ENCODE measurements around the gene CYP1A2. TPM values are rescaled to one million over a fixed set of nuclear protein-coding genes. Genes with fewer than 3 reads are reported as not detected.

Gene CYP1A2
- total RNA-seq, 2 experiments from 2014 or later: not detected

GRCh38 chr15:74804935-74805334 lies 56.3 kb downstream of the CYP1A2 start:
- Histone ChIP-seq H3K79me2 (ENCODE audit: insufficient read depth, low read depth, low read length) (no peaks in the 10 kb centered on the region), H3K9me3 (ENCODE audit: low read length) (no peaks in the 10 kb centered on the region), H3K36me3 (ENCODE audit: insufficient read depth, low read length) (peaks cover 59% of the 10 kb centered on the region), H3K9me2 (ENCODE audit: insufficient read depth, low read length) (no peaks in the 10 kb centered on the region), H3K27ac (ENCODE audit: low read depth, low read length, poor library complexity, severe bottlenecking) (no peak overlapping the region), H3K4me2 (ENCODE audit: low read length) (no peak overlapping the region), H2AFZ (ENCODE audit: low read length) (no peak overlapping the region), H3K4me1 (ENCODE audit: insufficient read depth, low read length, poor library complexity, severe bottlenecking) (peaks cover 18% of the 10 kb centered on the region), H3K4me3 (ENCODE audit: low read depth, low read length, poor library complexity, severe bottlenecking) (no peak overlapping the region), H4K20me1 (ENCODE audit: insufficient read depth, low read length) (no peaks in the 10 kb centered on the region)
- no TSS peak for BruUV-seq (replicated peaks)
- POLR2A ChIA-PET: interaction anchor here (0.8 to 1.9 kb wide), 3 partner anchors 24 to 31 kb away, joined by 3 to 5 read pairs (median 3); no protein-coding TSS in a partner anchor
- CTCF ChIA-PET (ENCODE audit: unreplicated experiment): no interaction called here
- no peak for TF ChIP-seq CTCF (conservative IDR thresholded peaks at IDR 0.05; ENCODE audit: low read length)
- TF ChIP-seq EZH2phosphoT487 (IDR thresholded peaks at IDR 0.05; ENCODE audit: borderline replicate concordance, low read depth, low read length): no peak
- no peak for DNase-seq (ENCODE audit: low spot score)
- intact Hi-C loops (cut with micrococcal nuclease; ENCODE audit: unreplicated experiment): no loop called here

Small RNAs within 50 kb of the gene (microRNA-seq; reads per million reads assigned to microRNA genes)
- not detected for gene MIR4513 (ENCODE audit: borderline replicate concordance)

Small RNAs within 50 kb of the gene (small RNA-seq; reads per million reads assigned to genes)
- gene MIR4513: not detected

Other genes with a start within 250 kb of the CYP1A2 start
- gene ARID3B, start 207.6 kb upstream of the CYP1A2 start, total RNA-seq (2014; rRNA removed; shearing (Covaris generic)): 0.80 and 7.5 TPM in 2 replicates
- gene ARID3B, start 207.6 kb upstream of the CYP1A2 start, total RNA-seq (2022): 2.0 and 3.2 TPM in 2 replicates
- gene CLK3, start 133.0 kb upstream of the CYP1A2 start, total RNA-seq (2014; rRNA removed; shearing (Covaris generic)): 85.1 and 86.5 TPM in 2 replicates
- 87.4 and 109 TPM in 2 replicates for gene CLK3, start 133.0 kb upstream of the CYP1A2 start, total RNA-seq (2022)
- gene EDC3, start 52.8 kb upstream of the CYP1A2 start, total RNA-seq (2014; rRNA removed; shearing (Covaris generic)): 13.4 and 15.1 TPM in 2 replicates
- 43.5 and 51.4 TPM in 2 replicates for gene EDC3, start 52.8 kb upstream of the CYP1A2 start, total RNA-seq (2022)
- gene CYP1A1, start 23.3 kb upstream of the CYP1A2 start, total RNA-seq (2014; rRNA removed; shearing (Covaris generic)): not detected in 2 replicates
- 0.22 and 0.29 TPM in 2 replicates for gene CYP1A1, start 23.3 kb upstream of the CYP1A2 start, total RNA-seq (2022)
- gene CSK, start 33.2 kb downstream of the CYP1A2 start, total RNA-seq (2014; rRNA removed; shearing (Covaris generic)): 106 and 112 TPM in 2 replicates
- gene CSK, start 33.2 kb downstream of the CYP1A2 start, total RNA-seq (2022): 318 and 355 TPM in 2 replicates
- gene LMAN1L, start 64.0 kb downstream of the CYP1A2 start, total RNA-seq (2014; rRNA removed; shearing (Covaris generic)): 0.09 TPM in 1 of 2 replicates, not detected in the other
- 0.37 and 0.38 TPM in 2 replicates for gene LMAN1L, start 64.0 kb downstream of the CYP1A2 start, total RNA-seq (2022)
- 0.35 and 0.57 TPM in 2 replicates for gene CPLX3, start 77.8 kb downstream of the CYP1A2 start, total RNA-seq (2014; rRNA removed; shearing (Covaris generic))
- 1.5 and 2.1 TPM in 2 replicates for gene CPLX3, start 77.8 kb downstream of the CYP1A2 start, total RNA-seq (2022)
- 22.2 and 31.7 TPM in 2 replicates for gene ULK3, start 94.3 kb downstream of the CYP1A2 start, total RNA-seq (2014; rRNA removed; shearing (Covaris generic))
- 30.2 and 46.4 TPM in 2 replicates for gene ULK3, start 94.3 kb downstream of the CYP1A2 start, total RNA-seq (2022)
- gene SCAMP2, start 124.5 kb downstream of the CYP1A2 start, total RNA-seq (2014; rRNA removed; shearing (Covaris generic)): 21.3 and 24.6 TPM in 2 replicates
- 50.7 and 55.2 TPM in 2 replicates for gene SCAMP2, start 124.5 kb downstream of the CYP1A2 start, total RNA-seq (2022)
- gene MPI, start 141.2 kb downstream of the CYP1A2 start, total RNA-seq (2014; rRNA removed; shearing (Covaris generic)): 43.3 and 58.9 TPM in 2 replicates
- 51.3 and 67.2 TPM in 2 replicates for gene MPI, start 141.2 kb downstream of the CYP1A2 start, total RNA-seq (2022)
- gene FAM219B, start 158.0 kb downstream of the CYP1A2 start, total RNA-seq (2014; rRNA removed; shearing (Covaris generic)): 50.9 and 52.3 TPM in 2 replicates
- 62.8 and 67.6 TPM in 2 replicates for gene FAM219B, start 158.0 kb downstream of the CYP1A2 start, total RNA-seq (2022)
- 87.2 and 168 TPM in 2 replicates for gene COX5A, start 189.2 kb downstream of the CYP1A2 start, total RNA-seq (2014; rRNA removed; shearing (Covaris generic))
- gene COX5A, start 189.2 kb downstream of the CYP1A2 start, total RNA-seq (2022): 364 and 391 TPM in 2 replicates
- 2.6 and 3.0 TPM in 2 replicates for gene RPP25, start 207.9 kb downstream of the CYP1A2 start, total RNA-seq (2014; rRNA removed; shearing (Covaris generic))
- gene RPP25, start 207.9 kb downstream of the CYP1A2 start, total RNA-seq (2022): 1.8 and 2.2 TPM in 2 replicates
- gene SCAMP5, start 246.7 kb downstream of the CYP1A2 start, total RNA-seq (2014; rRNA removed; shearing (Covaris generic)): 18.6 and 29.4 TPM in 2 replicates
- 43.7 and 51.6 TPM in 2 replicates for gene SCAMP5, start 246.7 kb downstream of the CYP1A2 start, total RNA-seq (2022)

Data from OCI-LY7 (cell line).